ENCODE results near the gene BCL11B. TPM values are rescaled to one million over a fixed set of nuclear protein-coding genes. Genes with fewer than 3 reads are reported as not detected.
A peak's percentile ranks its signal among the peaks of the same experiment; 100 is the strongest.

The BCL11B gene
- total RNA-seq, 1 donor from 2014 or later, result 11.5 TPM

- H3K36me3 ChIP-seq, result no peaks in the 10 kb centered on the region
- no peak for TF ChIP-seq POLR2A (IDR thresholded peaks at IDR 0.05)
- no peak for TF ChIP-seq CTCF (IDR thresholded peaks at IDR 0.05)
- no peak for TF ChIP-seq POLR2AphosphoS5 (IDR thresholded peaks at IDR 0.05; ENCODE audit: insufficient read depth in 1 of 2, low read depth in 1 of 2)
- intact Hi-C loops (cut with DNase I), result no loop called here
- peak overlapping the region; percentile 49 for H3K27ac ChIP-seq
- no peak for DNase-seq (ENCODE audit: extremely low spot score in 2 of 2)
- peaks cover 36% of the 10 kb centered on the region for H3K4me1 ChIP-seq
- no peaks in the 10 kb centered on the region for H3K9me3 ChIP-seq
- peaks cover 9% of the 10 kb centered on the region for H3K27me3 ChIP-seq
- H3K4me3 ChIP-seq, result peak overlapping the region; percentile 13 to 55
Measured at GRCh38 chr14:99268810-99269707, 2.9 kb downstream of the BCL11B start.

GRCh38 chr14:99267837-99268781 is 3.9 kb downstream of the BCL11B start:
- intact Hi-C loops (cut with DNase I), result no loop called here
- H3K36me3 ChIP-seq, result no peaks in the 10 kb centered on the region
- peaks cover 9% of the 10 kb centered on the region for H3K27me3 ChIP-seq
- no peak for DNase-seq (ENCODE audit: extremely low spot score in 2 of 2)
- H3K27ac ChIP-seq, result peak overlapping the region; percentile 49
- H3K4me3 ChIP-seq, result peak overlapping the region; percentile 13 to 55
- H3K4me1 ChIP-seq, result peaks cover 26% of the 10 kb centered on the region
- H3K9me3 ChIP-seq, result no peaks in the 10 kb centered on the region
- TF ChIP-seq POLR2AphosphoS5 (IDR thresholded peaks at IDR 0.05; ENCODE audit: insufficient read depth in 1 of 2, low read depth in 1 of 2) (no peak), POLR2A (IDR thresholded peaks at IDR 0.05) (no peak), CTCF (IDR thresholded peaks at IDR 0.05) (no peak)

- H3K4me1 ChIP-seq, result peaks cover 20% of the 10 kb centered on the region
- no peak overlapping the region for H3K27ac ChIP-seq
- DNase-seq (ENCODE audit: extremely low spot score in 2 of 2), result no peak
- no peak overlapping the region for H3K4me3 ChIP-seq
- TF ChIP-seq POLR2AphosphoS5 (IDR thresholded peaks at IDR 0.05; ENCODE audit: insufficient read depth in 1 of 2, low read depth in 1 of 2), result no peak
- TF ChIP-seq POLR2A (IDR thresholded peaks at IDR 0.05), result no peak
- TF ChIP-seq CTCF (IDR thresholded peaks at IDR 0.05), result no peak
- no peaks in the 10 kb centered on the region for H3K36me3 ChIP-seq
- peaks cover 9% of the 10 kb centered on the region for H3K27me3 ChIP-seq
- no peaks in the 10 kb centered on the region for H3K9me3 ChIP-seq
- intact Hi-C loops (cut with DNase I), result no loop called here
Measured at GRCh38 chr14:99267381-99267780, 4.6 kb downstream of the BCL11B start.

GRCh38 chr14:99266181-99267178 is 5.5 kb downstream of the BCL11B start:
- Histone ChIP-seq H3K4me3 (no peak overlapping the region), H3K27me3 (peaks cover 4% of the 10 kb centered on the region), H3K9me3 (no peaks in the 10 kb centered on the region), H3K4me1 (peaks cover 11% of the 10 kb centered on the region), H3K36me3 (no peaks in the 10 kb centered on the region), H3K27ac (no peak overlapping the region)
- intact Hi-C loops (cut with DNase I), result no loop called here
- no peak for DNase-seq (ENCODE audit: extremely low spot score in 2 of 2)
- peak; percentile 16 to 26 for TF ChIP-seq POLR2AphosphoS5 (IDR thresholded peaks at IDR 0.05; ENCODE audit: insufficient read depth in 1 of 2, low read depth in 1 of 2)
- TF ChIP-seq POLR2A (IDR thresholded peaks at IDR 0.05), result no peak
- peak; percentile 90 to 97 (median 95) for TF ChIP-seq CTCF (IDR thresholded peaks at IDR 0.05)

Data from vagina (tissue), 2 donors.